ENCODE data around the gene LAMP1.
A peak's percentile ranks its signal among the peaks of the same experiment; 100 is the strongest.
"Not testable (repeated sequence)": the region's sequence is repeated elsewhere in the genome, so short reads cannot be mapped to it uniquely, and the experiment has no call there.

LAMP1 gene

DNA sequence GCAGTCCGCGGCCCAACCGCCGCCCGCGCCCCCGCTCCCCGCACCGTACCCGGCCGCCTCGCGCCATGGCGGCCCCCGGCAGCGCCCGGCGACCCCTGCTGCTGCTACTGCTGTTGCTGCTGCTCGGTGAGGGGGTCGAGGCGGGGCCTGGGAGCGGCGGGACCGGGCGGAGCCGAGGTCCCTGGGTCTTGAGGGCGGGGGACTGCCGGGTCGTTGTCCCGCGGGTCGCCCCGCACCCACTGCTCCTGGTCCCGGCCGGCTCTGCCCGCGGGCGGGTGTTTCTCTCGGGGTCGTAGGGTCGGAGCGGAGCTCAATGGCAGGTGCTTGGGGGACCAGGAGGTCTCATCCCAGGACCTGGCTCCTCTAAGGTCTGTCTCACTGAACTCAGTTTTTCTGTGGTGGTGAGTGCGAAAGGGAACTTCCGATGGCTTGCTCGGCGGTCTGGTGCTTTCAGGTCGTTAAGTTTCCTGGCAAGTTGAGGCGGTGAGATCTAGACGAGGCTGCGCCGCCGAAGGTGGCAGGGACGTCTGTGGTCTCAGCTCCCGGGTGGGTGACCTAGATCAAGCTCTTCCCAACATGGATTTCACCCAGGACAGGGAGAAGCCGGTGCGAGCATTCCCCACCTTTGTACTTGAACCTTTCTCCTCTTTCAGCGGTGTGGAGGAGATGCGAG lies 467 bp downstream of the LAMP1 start:
- peak; percentile 31 for DNase-seq

DNA sequence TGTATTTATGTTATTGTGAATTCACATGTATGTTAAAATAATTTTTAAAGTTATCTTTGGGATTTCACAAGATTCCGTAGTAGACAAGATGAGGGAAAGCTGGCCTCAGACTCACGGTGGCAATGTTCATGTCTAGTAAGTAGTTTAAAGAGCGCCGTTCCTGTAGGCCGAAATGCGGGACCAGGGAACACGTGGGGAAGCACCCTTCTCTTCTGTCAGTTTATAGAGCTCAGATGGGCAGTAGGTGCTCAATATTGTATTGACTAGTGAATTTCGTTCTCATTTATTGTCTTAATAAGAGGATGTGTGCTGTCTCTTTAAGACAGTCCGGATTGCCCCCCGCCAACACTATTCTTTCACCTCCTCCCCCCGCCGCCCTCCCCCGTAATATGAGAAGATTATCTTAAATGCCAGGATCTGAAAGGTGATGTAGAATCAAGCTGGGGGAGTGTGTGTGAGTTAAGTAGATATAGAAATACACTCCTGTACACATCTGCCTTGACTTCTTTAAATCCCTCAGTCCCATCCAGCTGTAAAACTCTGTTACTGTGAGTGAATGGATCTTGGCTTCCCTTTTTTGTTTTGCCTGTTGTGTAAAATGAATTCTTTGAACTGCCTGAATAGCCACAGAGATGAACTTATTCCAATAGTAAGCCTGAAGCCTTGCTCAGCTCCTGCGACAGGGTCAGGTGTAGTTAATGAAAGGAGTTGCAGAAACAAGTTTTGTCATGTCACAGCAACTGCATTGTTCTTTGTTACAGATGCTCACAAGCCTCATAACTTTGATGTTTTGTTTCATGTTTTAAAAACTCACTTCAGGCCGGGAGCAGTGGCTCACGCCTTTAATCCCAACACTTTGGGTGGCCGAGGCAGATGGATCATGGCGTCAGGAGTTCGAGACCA lies 1.3 kb downstream of the LAMP1 start:
- peak; percentile 60 for DNase-seq

DNA sequence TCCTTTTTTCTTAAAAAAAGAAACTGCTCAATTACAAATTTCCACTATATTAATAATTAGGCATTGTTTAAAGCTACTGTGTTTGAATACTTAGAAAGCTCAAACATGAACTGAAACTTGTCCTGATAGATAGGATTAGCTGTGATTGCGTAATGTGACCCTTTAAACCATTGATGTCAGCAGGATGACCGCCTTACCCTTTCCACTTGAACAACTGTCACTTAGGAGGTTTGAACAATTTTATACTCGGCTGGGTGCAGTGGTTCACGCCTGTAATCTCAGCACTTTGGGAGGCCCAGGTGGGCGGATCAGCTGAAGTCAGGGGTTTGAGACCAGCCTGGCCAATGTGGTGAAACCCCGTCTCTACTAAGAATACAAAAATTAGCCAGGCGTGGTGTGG lies 2.9 kb downstream of the LAMP1 start:
- DNase-seq, result peak; percentile 5

DNA sequence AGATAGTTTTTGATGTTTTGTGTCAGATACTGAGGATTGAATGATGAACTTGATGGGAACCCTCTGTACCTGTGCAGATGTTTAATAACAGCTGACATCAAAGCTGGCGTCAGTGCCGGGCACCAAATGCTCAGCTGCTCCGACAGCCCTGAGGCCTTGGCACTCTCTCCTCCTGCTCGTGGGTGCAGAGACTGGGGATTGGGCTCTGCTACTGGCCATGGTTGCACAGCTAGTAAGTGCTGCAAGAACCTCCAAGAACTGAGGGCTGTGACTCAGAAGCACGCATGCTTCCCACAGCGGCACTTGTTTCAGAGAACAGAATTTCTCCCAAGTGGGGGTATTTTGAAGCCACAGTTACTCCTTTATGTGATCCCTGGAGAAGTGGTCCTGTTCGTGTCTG lies 5.9 kb downstream of the LAMP1 start:
- no peak for DNase-seq

- DNase-seq, result no peak
Observed at GRCh38 chr13:113304121-113304520, 7.1 kb downstream of the LAMP1 start.

- DNase-seq, result no peak
Observed at GRCh38 chr13:113305208-113305607, 8.2 kb downstream of the LAMP1 start.

- DNase-seq, result no peak
Observed at GRCh38 chr13:113307491-113307890, 10.5 kb downstream of the LAMP1 start.

- no peak for DNase-seq
Observed at GRCh38 chr13:113309473-113309872, 12.4 kb downstream of the LAMP1 start.

- not testable (repeated sequence) for DNase-seq
Observed at GRCh38 chr13:113314112-113314511, 17.1 kb downstream of the LAMP1 start.

DNA sequence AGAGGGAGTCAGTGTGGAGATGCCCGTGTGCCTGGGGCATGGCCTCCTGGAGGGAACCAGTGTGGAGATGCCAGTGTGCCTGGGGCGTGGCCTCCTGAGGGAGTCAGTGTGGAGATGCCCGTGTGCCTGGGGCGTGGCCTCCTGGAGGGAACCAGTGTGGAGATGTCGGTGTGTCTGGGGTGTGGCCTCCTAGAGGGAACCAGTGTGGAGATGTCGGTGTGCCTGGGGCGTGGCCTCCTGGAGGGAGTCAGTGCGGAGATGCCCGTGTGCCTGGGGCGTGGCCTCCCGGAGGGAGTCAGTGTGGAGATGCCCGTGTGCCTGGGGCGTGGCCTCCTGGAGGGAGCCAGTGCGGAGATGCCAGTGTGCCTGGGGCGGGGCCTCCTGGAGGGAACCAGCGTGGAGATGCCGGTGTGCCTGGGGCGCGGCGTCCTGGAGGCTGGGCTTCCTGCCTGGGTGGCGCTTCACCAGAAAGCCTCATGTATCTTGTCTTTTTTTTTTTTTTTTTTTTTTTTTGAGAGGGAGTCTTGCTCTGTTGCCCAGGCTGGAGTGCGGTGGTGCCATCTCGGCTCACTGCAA lies 17.9 kb downstream of the LAMP1 start:
- not testable (repeated sequence) for DNase-seq

DNA sequence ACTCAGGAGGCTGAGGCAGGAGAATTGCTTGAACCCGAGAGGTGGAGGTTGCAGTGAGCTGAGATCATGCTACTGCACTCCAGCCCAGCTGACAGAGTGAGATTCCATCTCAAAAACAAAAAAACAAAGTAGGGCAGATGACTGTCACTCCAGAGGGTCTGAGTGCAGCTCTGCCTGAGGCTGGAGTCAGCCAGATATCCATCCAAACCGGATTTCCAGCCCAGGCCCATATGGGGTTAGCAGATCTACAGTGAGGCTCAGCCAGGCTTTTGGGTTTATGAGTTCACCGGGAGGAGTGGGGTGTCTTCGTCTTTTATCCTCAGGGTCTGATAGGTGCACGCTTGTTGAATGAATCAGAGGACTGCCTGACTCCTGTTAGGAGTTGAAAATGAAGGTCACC lies 19.0 kb downstream of the LAMP1 start:
- no peak for DNase-seq

DNA sequence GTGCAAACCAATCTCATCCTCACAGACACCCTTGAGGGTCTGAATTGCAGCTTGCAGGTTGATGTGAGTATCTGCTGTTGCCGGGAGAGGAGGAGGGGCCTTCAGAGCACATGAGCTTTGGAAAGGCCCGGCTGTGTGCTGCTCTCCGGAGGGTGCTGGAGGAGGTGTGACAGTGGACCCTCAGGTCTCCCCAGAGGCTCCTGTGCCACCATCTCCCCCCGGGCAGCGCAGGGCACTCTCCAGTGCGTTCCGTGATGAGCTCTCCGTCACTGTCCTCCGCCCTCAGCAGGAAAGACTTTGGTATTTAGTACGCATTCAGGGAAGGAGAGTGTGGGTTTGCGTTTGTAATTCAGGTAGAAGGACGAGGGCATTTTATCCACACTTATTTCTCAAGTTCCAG lies 20.0 kb downstream of the LAMP1 start:
- DNase-seq, result no peak

GRCh38 chr13:113318956-113319355 lies 21.9 kb downstream of the LAMP1 start:
- no peak for DNase-seq

- no peak for DNase-seq
Observed at GRCh38 chr13:113319371-113319770, 22.3 kb downstream of the LAMP1 start.

- DNase-seq, result no peak
Observed at GRCh38 chr13:113320226-113320875, 23.3 kb downstream of the LAMP1 start.

GRCh38 chr13:113321546-113321945 lies 24.5 kb downstream of the LAMP1 start:
- DNase-seq, result no peak

- no peak for DNase-seq
Observed at GRCh38 chr13:113322043-113322461, 25.0 kb downstream of the LAMP1 start.

DNA sequence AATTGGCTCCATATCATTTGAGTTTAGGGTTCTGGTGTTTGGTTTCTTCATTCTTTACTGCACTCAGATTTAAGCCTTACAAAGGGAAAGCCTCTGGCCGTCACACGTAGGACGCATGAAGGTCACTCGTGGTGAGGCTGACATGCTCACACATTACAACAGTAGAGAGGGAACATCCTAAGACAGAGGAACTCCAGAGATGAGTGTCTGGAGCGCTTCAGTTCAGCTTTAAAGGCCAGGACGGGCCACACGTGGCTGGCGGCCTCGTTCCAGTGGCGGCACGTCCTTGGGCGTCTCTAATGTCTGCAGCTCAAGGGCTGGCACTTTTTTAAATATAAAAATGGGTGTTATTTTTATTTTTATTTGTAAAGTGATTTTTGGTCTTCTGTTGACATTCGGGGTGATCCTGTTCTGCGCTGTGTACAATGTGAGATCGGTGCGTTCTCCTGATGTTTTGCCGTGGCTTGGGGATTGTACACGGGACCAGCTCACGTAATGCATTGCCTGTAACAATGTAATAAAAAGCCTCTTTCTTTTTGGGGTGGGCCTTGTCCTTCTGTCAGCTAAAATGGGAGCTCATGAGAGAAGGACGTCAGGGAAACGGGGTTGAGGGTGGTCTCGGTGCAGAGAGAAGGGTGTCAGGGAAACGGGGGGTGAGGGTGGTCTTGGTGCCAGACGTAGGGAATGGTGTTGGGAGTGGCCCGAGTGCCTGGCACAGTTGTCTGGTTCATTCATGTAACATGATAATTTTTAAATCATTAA lies 26.0 kb downstream of the LAMP1 start:
- DNase-seq, result no peak

GRCh38 chr13:113323869-113324268 lies 26.8 kb downstream of the LAMP1 start:
- no peak for DNase-seq

GRCh38 chr13:113324398-113324797 lies 27.4 kb downstream of the LAMP1 start:
- no peak for DNase-seq

- no peak for DNase-seq
Observed at GRCh38 chr13:113325779-113326178, 28.7 kb downstream of the LAMP1 start.

DNA sequence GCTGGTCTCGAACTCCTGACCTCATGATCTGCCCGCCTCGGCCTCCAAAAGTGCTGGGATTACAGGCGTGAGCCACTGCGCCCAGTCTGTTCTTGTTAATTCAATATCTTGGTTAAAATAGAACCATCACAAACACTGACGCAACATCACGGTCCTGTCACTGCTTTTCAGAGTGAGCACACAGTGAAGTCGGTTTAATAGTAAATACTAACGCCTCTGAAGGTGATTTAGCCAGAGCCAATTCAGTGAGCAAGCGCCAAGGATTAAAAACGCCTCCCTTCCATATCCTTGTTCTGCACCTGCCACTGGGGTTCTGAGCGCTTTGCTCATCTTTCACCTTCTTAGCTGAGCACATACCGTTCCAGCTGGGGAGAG lies 30.3 kb downstream of the LAMP1 start:
- no peak for DNase-seq

Measured in OCI-M1 (cell line).